NB4 (cell line): ENCODE results near the gene CDH22.

Experiments used
- DNase-seq: peaks from one replicate; pipeline ENCODE4 v3.0.0; 2010; ENCODE audit warnings: low read depth
- H3K4me3 ChIP-seq: one replicate; pipeline ENCODE4 v1.5.1; 2011; ENCODE audit warnings: mild to moderate bottlenecking, low read depth, low read length, moderate library complexity
- CTCF ChIP-seq: IDR thresholded peaks from one replicate; pipeline ENCODE4 v1.5.1; 2012; ENCODE audit warnings: low read depth, low read length
- MAX ChIP-seq: IDR thresholded peaks from 2 replicates; pipeline ENCODE4 v1.6.1; 2011; ENCODE audit warnings: low read depth, low read length
- MYC ChIP-seq: IDR thresholded peaks from 2 replicates; pipeline ENCODE4 v1.6.1; 2011; ENCODE audit warnings: low read depth, low read length
- POLR2A ChIP-seq: IDR thresholded peaks from 2 replicates; pipeline ENCODE4 v1.6.1; 2011; ENCODE audit warnings: mild to moderate bottlenecking; ENCODE audit not compliant: insufficient read length; ENCODE audit errors: extremely low read depth

Gene CDH22

GRCh38 chr20:46269372-46269771 is 38.9 kb downstream of the CDH22 start:
- H3K4me3 ChIP-seq: no peak overlapping the region
- TF ChIP-seq MYC (no peak), MAX (no peak), CTCF (no peak), POLR2A (no peak)
- DNase-seq: no peak

- no peak for DNase-seq
- no peak overlapping the region for H3K4me3 ChIP-seq
- TF ChIP-seq CTCF (no peak), MYC (no peak)
These were observed 39.6 kb downstream of the CDH22 start for GRCh38 chr20:46268662-46269061.

GRCh38 chr20:46268131-46268614 is 40.1 kb downstream of the CDH22 start:
- DNase-seq: no peak
- TF ChIP-seq CTCF: no peak
- TF ChIP-seq MYC: no peak
- TF ChIP-seq MAX: no peak
- no peak for TF ChIP-seq POLR2A
- no peak overlapping the region for H3K4me3 ChIP-seq

- no peak for DNase-seq
These were observed 40.9 kb downstream of the CDH22 start for GRCh38 chr20:46267108-46268105.

GRCh38 chr20:46265539-46265938 is 42.8 kb downstream of the CDH22 start:
- H3K4me3 ChIP-seq: no peak overlapping the region
- no peak for TF ChIP-seq CTCF
- DNase-seq: no peak

More at GRCh38 chr20:46267108-46268105, 40.9 kb downstream of the CDH22 start:
- TF ChIP-seq MYC (no peak), POLR2A (no peak), CTCF (no peak), MAX (no peak)
- H3K4me3 ChIP-seq: no peak overlapping the region
